GM18499 (cell line): Measurements from ENCODE around the gene UBR3.
"Not testable (repeated sequence)": the region's sequence is repeated elsewhere in the genome, so short reads cannot be mapped to it uniquely, and the experiment has no call there.

Source experiments
- ATAC-seq: cut with Tn5 transposase; IDR thresholded peaks from one replicate; pipeline ENCODE4 v1.9.1; 2021; ENCODE audit warnings: moderate number of reproducible peaks; ENCODE audit not compliant: insufficient read depth, unreplicated experiment

Gene UBR3

GRCh38 chr2:169925968-169926367 is 98.7 kb downstream of the UBR3 start:
- ATAC-seq = no peak

DNA sequence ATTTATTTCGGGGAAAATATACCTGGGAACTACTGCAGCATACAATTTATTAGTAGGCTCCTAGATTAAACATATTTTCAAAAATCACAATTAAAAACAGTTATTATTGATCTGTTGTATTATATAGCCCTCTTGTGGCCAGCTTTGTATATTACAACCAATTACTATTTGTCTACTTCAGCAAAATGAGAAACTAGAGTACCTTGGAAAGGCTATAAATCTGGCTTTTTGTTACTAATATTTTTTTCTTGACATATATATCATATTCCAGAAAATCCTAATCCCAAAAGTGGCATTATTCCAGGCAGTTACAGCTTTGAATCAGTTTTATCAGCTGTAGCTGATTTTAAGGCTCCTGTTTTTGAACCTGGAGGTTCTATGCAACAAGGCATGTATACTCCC is 101.2 kb downstream of the UBR3 start:
- no peak for ATAC-seq

DNA sequence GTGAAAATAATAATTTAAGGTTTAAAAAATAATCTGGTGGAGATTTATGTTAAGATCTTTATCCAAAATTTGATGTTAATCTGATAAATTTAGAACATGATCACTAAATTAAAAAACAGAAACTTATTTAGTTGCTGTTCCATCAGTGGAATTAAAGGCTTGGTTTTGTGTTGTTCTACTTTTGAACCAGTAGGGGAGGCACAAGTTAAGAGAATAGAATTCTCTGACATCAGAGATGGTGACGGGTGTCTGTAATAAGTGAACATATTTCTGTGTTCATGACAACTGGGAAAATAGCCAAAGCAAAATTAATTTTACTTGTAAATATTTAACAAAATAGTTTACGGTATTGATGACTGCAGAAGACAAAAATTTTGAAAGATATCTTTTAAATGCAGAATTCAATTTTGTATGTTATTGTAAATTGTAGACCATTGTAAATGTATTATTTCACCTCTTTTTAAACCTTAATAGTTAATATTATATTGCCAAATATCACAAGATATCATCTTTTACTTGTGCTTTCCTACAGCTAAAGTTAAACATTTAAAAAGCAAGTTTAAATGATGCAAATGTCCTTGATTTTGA is 106.0 kb downstream of the UBR3 start:
- ATAC-seq = no peak

- ATAC-seq = not testable (repeated sequence)
Measured at GRCh38 chr2:169936652-169937051, 109.4 kb downstream of the UBR3 start.

GRCh38 chr2:169945515-169945914 is 118.3 kb downstream of the UBR3 start:
- ATAC-seq = no peak

DNA sequence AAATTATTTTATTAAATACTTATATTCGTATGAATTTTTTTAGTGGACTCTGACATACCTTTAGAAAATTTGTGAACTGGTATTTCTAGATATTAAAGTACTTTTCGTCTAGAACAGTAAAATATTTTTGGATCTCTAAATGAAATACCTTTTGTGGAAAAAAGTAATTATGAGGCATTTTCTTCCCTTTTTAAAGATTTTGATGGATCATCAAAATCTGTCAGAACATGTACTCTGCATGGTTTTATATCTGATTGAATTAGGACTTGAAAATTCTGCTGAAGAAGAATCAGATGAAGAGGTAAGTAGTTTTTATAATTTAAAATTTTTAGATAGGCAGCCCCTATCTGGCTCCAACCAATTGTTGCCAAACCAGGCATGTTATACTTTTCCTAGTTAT is 118.8 kb downstream of the UBR3 start:
- no peak for ATAC-seq

GRCh38 chr2:169946546-169946945 is 119.3 kb downstream of the UBR3 start:
- no peak for ATAC-seq

DNA sequence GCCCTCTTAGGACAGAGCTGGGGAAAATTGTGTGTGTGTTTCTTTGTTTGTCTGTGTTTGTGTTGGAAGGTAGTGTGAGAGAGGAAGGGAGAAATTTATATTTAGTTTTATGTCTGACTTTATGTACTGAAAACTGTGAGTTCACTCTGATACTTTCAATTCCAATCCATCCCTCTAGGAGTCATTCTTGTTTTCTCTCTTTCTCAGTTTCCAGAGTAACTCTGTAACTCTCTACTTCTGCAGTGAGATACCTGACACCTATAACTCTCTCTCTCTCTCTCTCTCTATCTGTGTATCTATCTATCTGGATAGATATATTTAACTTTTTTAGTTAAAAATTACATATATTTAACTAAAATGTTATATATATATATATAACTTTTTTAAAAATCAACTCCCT is 128.7 kb downstream of the UBR3 start:
- ATAC-seq = no peak

DNA sequence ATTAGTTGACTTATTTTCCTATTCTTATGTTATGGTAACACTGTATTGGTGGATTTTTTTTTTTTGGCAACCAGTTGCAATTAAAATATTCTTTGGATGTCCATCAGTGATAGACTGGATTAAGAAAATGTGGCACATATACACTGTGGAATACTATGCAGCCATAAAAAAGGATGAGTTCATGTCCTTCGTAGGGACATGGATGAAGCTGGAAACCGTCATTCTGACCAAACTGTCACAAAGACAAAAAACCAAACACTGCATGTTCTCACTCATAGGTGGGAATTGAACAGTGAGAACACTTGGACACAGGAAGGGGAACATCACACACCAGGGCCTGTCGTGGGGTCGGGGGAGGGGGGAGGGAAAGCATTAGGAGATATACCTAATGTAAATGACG is 130.0 kb downstream of the UBR3 start:
- not testable (repeated sequence) for ATAC-seq

DNA sequence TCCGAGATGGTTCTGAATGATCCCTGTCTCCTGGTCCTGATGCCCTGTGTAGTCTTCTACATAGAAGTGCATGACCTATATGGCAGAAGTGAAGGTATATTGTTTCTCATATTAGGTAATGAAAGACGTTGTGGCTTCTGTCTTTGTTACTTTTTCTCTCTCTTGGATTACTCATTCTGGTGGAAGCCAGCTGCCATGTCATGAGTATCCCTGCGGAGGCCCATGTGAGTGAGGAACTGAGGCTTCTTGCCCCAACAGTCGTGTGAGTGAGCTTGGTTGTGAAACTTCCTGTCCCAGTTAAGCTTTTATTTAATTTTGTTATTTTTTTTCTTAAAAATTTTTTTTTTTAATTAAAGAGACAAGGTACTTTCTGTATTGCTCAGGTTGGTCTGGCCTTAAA is 134.7 kb downstream of the UBR3 start:
- no peak for ATAC-seq

DNA sequence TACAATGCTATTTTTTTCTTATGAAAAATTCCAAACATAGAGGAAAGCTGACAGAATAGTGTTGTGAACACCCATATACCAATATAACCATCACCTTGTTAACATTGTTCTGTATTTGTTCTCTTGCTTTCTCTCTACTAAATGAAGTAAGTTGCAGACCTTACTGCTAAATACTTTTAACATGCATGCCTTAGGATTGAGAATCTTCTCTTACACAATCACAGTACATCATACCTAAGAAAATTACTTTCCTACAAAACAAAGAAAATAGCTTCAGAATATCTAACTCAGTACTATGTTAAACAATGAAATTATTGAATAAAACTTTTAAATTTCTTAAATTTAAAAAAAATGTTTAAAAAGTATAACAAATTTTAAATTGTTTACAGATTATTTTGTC is 136.5 kb downstream of the UBR3 start:
- no peak for ATAC-seq

GRCh38 chr2:169964740-169965139 is 137.5 kb downstream of the UBR3 start:
- no peak for ATAC-seq

- ATAC-seq = no peak
Measured at GRCh38 chr2:169965495-169965894, 138.2 kb downstream of the UBR3 start.

DNA sequence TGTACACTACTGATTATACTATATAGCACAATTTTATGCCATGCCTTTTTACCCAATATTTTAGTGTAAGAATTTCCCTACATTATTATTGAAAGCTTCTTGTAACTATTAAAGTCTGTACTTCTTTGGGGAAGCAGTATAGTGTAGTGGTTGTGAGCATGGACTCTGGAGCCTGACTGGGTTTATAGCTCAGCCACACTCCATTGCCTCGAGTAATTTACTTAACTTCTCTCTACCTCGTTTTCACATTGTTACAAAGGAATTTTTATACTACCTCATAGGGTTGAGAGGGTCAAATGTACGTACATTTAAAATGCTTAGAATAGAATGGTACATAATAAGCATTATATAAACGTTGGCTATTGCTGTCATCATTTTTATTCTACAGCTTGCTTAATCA is 139.2 kb downstream of the UBR3 start:
- no peak for ATAC-seq

- no peak for ATAC-seq
Measured at GRCh38 chr2:169968743-169969142, 141.5 kb downstream of the UBR3 start.

GRCh38 chr2:169975221-169975620 is 148.0 kb downstream of the UBR3 start:
- ATAC-seq = no peak

- ATAC-seq = no peak
Measured at GRCh38 chr2:169976335-169976851, 149.1 kb downstream of the UBR3 start.

GRCh38 chr2:169977530-169977929 is 150.3 kb downstream of the UBR3 start:
- ATAC-seq = no peak

DNA sequence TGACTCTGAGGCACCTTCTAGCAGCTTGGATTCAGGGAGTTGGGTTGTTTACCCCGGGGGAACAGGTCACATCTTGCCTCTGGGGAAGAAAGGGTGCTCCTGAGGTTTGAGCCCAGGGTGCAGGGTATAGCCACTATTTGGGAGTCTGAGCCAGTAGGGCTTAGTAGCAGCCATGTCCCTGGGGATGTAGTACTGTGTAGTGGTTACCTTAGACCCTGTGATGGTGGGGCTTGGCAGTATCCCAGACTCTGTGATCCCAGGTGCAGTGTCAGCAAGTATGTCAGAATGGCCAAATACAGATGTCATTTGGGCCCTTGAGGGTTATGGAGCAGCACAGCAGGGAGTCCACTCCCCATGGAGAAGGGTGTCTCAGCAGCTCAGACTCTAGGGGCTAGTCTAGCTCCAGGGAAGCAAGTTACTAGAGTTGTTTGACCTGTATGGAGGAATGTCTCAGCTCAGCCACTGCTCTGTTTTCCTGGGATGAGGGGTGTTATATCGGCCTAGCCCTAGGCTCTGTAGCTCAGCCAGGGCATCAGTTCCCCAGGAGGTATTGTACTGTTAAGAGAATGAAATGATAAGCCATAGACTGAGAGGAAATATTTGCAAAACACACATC is 151.3 kb downstream of the UBR3 start:
- no peak for ATAC-seq

GRCh38 chr2:169979025-169979424 is 151.8 kb downstream of the UBR3 start:
- no peak for ATAC-seq

- ATAC-seq = no peak
Measured at GRCh38 chr2:169980001-169980400, 152.7 kb downstream of the UBR3 start.

DNA sequence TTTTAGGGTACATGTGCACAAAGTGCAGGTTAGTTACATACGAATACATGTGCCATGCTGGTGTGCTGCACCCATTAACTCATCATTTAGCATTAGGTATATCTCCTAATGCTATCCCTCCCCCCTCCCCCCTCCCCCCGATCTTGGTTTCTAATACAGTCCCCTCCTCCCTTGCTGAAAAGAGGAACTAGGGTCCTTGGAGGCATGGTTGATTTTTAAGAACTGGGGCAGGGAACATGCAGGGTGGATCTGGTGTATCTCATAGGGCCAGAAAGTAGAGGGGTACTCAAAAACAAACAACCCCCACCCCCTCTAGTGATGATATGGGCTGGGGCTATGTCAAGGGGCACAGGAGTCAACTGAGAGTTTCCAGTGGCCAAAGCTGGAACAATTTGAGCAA is 153.4 kb downstream of the UBR3 start:
- no peak for ATAC-seq
